HG03520 (cell line): ENCODE results near the gene CADPS.

Source experiments
- ATAC-seq: cut with Tn5 transposase; IDR thresholded peaks from one replicate; pipeline ENCODE4 v1.9.1; 2021; ENCODE audit warnings: mild to moderate bottlenecking, moderate library complexity; ENCODE audit not compliant: unreplicated experiment

Gene CADPS

DNA sequence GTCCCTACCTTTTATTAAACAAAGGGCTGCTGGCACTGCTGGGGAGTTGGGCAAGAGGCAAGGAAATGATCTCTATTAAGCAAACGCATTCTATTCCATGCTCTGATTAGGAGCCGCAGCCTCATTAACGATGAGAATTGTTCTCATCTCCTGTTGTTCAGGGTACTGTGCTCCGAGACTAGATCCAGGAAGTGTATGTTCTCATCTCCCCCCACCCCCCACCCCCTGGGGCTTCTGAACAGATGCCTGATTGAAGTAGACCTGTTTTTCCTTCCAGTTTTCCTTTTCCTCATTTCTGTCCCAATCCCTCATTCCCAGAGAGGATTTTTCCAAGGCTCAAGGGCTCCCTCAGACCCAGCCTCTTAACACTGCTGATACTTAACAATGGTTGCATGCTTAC lies 420.3 kb downstream of the CADPS start:
- no peak for ATAC-seq

GRCh38 chr3:62453448-62453847 lies 421.8 kb downstream of the CADPS start:
- no peak for ATAC-seq

- ATAC-seq = no peak
Observed at GRCh38 chr3:62451211-62451887, 423.9 kb downstream of the CADPS start.

DNA sequence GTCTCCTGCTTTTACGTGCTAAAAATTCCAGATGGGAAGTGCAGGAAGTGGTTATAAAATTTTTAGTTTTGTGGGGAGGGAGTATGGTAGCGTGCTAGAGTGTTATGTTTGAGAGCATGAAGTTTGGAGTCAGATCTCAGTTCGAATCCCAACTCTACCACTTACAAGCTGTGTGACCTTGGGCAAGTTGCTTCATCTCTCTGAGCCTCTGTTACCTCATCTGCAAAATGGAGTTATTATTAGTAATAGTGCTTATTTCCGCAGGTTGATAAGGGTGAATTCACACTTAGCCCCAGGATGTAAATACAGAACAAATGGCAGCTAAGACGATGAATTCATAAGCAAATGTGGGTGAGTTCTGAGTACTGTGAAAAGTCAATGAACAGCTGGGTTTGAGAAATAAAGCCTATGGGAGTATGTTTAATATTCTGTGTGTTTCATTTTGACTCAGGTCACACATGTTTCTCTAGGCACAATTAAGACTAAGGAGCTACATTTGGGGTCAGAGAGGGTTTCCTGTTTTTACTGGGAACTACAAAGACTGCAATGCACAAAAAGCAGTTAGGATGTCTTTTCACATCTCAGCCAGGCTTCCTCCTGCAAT lies 428.8 kb downstream of the CADPS start:
- peak; percentile 62 for ATAC-seq

- no peak for ATAC-seq
Observed at GRCh38 chr3:62445275-62445674, 429.9 kb downstream of the CADPS start.

DNA sequence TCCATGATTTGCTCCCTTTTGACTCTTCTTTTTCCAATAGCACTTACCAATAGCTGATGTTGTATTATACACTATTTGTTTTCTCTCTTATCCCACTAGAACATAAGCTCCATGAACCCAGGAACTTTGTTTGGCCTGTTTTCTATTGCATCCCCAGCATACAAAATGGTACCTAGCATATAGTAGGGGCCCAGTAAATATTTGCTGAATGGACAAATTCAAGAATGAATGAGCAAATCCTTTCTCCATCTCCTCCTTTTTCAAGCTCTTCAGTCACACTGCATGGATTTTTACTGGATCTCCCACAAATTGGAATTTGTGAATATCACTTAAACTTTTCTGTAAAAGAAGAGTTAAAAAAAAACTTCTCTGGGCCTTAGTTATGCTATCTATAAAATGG lies 435.2 kb downstream of the CADPS start:
- no peak for ATAC-seq

GRCh38 chr3:62439176-62439813 lies 435.9 kb downstream of the CADPS start:
- ATAC-seq = no peak

GRCh38 chr3:62436785-62437184 lies 438.4 kb downstream of the CADPS start:
- ATAC-seq = no peak

DNA sequence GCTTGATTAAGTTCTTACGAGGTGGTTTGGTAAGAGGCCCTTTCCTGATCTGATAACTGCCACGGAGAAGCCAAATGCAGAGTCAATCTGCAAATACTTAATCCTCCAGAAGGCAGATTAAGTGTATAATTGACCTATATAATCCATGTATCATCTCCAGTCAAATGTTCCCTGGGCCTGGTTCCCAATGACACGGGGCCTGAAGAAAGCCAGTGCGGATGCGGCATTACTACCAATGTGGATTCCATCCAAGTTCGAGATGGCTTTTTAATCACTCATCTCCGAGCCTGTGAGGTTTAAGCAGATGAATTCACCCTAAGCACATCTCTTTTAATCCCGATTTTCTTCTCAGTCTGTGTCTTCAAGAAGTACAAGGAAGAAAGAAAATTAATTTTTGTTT lies 441.8 kb downstream of the CADPS start:
- no peak for ATAC-seq

DNA sequence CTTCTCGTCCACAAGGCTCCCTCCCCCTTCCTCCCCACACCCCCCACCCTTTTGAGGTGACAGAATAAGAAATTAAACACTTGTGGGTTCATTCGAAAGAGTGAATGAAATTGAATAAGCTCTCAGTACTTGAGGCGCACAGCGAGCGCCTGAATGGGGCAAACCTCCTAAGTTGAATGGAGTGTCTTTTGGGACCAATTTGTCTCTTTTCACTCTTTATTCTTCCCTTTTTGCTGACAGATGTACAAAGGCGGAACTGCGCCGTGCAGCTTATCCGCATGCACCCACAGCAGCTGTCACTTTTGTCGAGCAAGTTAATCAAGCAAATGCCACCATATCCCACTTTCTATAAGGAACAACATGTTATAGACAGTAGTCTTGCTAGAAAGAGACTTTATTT lies 454.0 kb downstream of the CADPS start:
- no peak for ATAC-seq

DNA sequence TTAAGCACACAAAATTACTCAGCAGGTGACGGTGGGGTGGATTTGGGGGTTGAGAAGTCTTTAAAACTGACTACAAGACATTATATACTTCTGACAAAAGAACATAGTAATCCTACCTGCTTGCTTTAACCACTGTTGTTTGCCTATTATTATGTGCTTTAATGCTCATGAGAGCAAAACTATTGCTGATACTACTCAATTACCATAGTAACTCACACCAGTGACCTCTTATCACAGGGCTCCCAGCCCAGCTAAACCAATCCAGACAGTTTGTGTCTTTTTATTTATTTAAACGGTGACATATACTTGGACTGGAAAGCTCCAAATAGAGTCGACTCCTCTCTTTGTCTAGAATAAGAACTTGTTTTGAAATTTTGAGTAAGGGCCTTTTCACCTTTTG lies 459.1 kb downstream of the CADPS start:
- no peak for ATAC-seq

DNA sequence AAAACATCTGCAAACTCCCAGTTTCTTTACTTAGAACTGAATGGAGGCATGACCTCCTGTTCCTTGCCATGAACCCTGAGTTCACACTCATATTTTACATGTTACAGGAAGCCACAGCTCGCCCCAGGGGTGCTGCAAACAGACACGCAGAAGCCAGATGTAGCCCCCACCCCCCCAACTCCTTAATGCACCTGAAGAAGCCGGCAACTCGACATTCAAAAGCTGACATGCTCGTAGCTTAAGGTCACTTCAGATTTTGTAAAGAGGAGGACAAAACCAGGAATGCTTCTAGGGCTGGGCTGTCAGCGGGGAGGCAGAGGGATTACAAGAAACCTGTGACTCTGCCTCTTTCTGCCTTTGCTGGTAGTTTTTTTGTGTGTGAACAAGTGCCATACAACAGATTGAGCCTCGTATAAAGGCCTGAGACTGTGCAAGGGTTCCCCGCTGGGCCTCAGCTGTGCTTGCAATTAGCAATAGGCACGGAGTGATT lies 459.9 kb downstream of the CADPS start:
- ATAC-seq = no peak

GRCh38 chr3:62414786-62415185 lies 460.4 kb downstream of the CADPS start:
- ATAC-seq = no peak

DNA sequence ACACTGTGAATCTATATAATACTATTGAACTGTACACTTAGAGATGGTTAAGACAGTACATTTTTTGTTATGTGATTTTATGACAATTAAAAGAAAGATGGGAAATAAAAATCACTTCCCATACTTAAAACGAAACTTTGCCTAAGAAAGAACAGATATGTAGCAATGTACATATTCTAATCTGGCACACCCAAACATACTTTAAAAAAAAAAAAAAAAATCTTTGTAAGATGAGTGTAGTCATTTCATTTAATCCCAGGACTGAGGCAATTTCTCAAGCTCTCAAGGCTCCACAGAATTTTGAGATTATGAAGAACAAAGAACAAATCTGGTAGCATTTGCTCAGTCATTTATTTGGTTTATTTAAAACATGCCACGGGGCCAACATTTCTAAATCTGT lies 461.5 kb downstream of the CADPS start:
- ATAC-seq = no peak

DNA sequence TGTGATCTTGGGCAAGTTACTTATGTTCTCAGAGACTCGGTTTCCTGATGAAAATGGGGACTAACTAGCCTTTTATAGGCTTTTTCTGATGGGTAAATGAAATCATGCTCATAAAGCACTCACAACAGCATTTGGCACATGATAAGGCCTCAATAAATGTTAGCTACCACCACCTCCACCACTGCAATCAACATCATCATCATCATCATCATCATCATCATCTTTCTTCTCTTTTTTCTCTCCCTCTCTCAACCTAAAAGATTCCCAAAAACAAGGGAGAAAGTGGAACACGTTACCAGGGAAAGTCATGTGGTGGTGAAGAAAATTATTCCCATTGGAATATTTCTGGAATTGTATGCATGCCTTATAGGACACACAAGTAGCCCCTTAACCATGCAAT lies 468.3 kb downstream of the CADPS start:
- ATAC-seq = no peak

- no peak for ATAC-seq
Observed at GRCh38 chr3:62405566-62405965, 469.6 kb downstream of the CADPS start.

- ATAC-seq = no peak
Observed at GRCh38 chr3:62405135-62405534, 470.1 kb downstream of the CADPS start.

DNA sequence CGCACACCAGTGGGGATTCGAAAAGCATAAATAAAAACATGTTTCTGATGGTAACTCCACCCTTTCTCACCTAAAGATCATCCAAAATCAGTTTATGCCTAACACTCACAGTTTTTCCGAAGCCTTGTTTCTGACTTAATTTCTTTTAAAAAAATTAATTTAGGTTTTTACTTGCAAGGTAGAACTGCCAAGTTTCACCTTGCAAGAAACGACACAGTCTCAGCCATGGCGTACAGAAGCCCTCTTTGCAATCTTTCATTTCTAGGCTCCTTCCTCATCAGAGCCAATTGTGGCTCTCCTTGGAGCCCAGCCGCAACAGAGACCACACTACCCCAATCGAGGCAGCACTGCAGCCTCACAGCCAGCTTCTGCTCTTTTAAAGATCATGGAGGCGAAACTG lies 470.9 kb downstream of the CADPS start:
- no peak for ATAC-seq

DNA sequence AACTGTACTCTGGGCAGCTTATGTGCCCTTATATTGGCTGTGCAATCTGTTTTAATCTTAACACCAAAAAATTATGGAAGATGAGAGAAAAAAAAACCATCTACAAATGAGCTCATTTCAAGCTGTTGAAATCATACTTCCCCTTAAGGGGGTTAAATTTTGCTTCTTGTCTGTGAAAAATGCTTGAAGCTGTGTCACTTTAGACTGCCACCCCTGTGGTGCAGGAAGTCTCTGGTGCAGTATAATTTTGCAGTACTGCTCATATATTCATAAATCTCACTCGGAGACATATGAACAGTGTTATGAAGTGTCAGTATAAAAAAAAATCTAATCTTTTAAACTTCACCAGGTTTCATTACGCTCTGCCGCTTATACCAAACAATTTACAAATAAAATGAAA lies 471.5 kb downstream of the CADPS start:
- ATAC-seq = no peak

GRCh38 chr3:62392626-62393292 lies 482.5 kb downstream of the CADPS start:
- no peak for ATAC-seq

GRCh38 chr3:62387251-62387650 lies 488.0 kb downstream of the CADPS start:
- ATAC-seq = no peak

- no peak for ATAC-seq
Observed at GRCh38 chr3:62379321-62379798, 495.9 kb downstream of the CADPS start.
